ENCODE data around the gene KIAA1614. TPM values are rescaled to one million over a fixed set of nuclear protein-coding genes. Genes with fewer than 3 reads are reported as not detected.

Gene KIAA1614
- polyA plus RNA-seq, 1 donor (not counting 4 experiments of a cell fraction or from before 2014, with no cell fraction given) = 0.03 TPM

GRCh38 chr1:180940445-180940844, 27.7 kb downstream of the KIAA1614 start:
- H3K27ac ChIP-seq (ENCODE audit: control insufficient read depth, insufficient read depth, low read length) = no peak overlapping the region
- no peaks in the 10 kb centered on the region for H3K36me3 ChIP-seq (ENCODE audit: control insufficient read depth in 2 of 2, extremely low read depth in 1 of 2, insufficient read depth in 2 of 2, low read length in 2 of 2)
- peaks cover 15% of the 10 kb centered on the region for H3K27me3 ChIP-seq (ENCODE audit: control insufficient read depth, extremely low read depth, insufficient read depth, low read length)
- no peak for TF ChIP-seq EZH2 (IDR thresholded peaks at IDR 0.05; ENCODE audit: low read length)
- no peak for TF ChIP-seq CTCF (optimal IDR thresholded peaks at IDR 0.05 in 1 of 3, IDR thresholded peaks at IDR 0.05 in 1 of 3, conservative IDR thresholded peaks at IDR 0.05 in 1 of 3; ENCODE audit: extremely low read depth in 1 of 3, insufficient read depth in 2 of 3, low read length in 3 of 3)
- H3K9me3 ChIP-seq (ENCODE audit: control insufficient read depth, low read depth, low read length) = no peaks in the 10 kb centered on the region
- no peaks in the 10 kb centered on the region for H3K9me1 ChIP-seq (ENCODE audit: control insufficient read depth, extremely low read depth, insufficient read depth, low read length)
- no peak overlapping the region for H3K4me3 ChIP-seq (ENCODE audit: control insufficient read depth in 2 of 3, extremely low read depth in 1 of 3, insufficient read depth in 2 of 3, low read depth in 1 of 3, low read length in 3 of 3)
- no peaks in the 10 kb centered on the region for H3K79me2 ChIP-seq (ENCODE audit: control insufficient read depth, insufficient read depth, low read length)
- dilution Hi-C loops (cut with MboI; ENCODE audit: extremely low pct_ligation_motif_present, low sequenced_read_pairs) = no loop called here
- H2AFZ ChIP-seq (ENCODE audit: control insufficient read depth, low read length) = no peak overlapping the region
- no peaks in the 10 kb centered on the region for H3K4me1 ChIP-seq (ENCODE audit: control insufficient read depth, extremely low read depth, insufficient read depth, low read length)
- no peak overlapping the region for H3K4me2 ChIP-seq (ENCODE audit: control insufficient read depth, extremely low read depth, insufficient read depth, low read depth, low read length)
- DNase-seq (ENCODE audit: low read depth, low spot score) (no peak), FAIRE-seq (no peak)
- H4K20me1 ChIP-seq (ENCODE audit: control insufficient read depth, extremely low read depth, insufficient read depth, low read length) = no peaks in the 10 kb centered on the region
- H3K9ac ChIP-seq (ENCODE audit: control insufficient read depth, extremely low read depth, insufficient read depth, low read length) = no peak overlapping the region

GRCh38 chr1:180941518-180942275, 29.0 kb downstream of the KIAA1614 start:
- no peaks in the 10 kb centered on the region for H3K79me2 ChIP-seq (ENCODE audit: control insufficient read depth, insufficient read depth, low read length)
- H4K20me1 ChIP-seq (ENCODE audit: control insufficient read depth, extremely low read depth, insufficient read depth, low read length) = no peaks in the 10 kb centered on the region
- no peaks in the 10 kb centered on the region for H3K9me1 ChIP-seq (ENCODE audit: control insufficient read depth, extremely low read depth, insufficient read depth, low read length)
- peaks cover 15% of the 10 kb centered on the region for H3K27me3 ChIP-seq (ENCODE audit: control insufficient read depth, extremely low read depth, insufficient read depth, low read length)
- FAIRE-seq (no peak), DNase-seq (ENCODE audit: low read depth, low spot score) (no peak)
- peaks cover 6% of the 10 kb centered on the region for H3K9me3 ChIP-seq (ENCODE audit: control insufficient read depth, low read depth, low read length)
- no peak overlapping the region for H3K9ac ChIP-seq (ENCODE audit: control insufficient read depth, extremely low read depth, insufficient read depth, low read length)
- dilution Hi-C loops (cut with MboI; ENCODE audit: extremely low pct_ligation_motif_present, low sequenced_read_pairs) = no loop called here
- H3K27ac ChIP-seq (ENCODE audit: control insufficient read depth, insufficient read depth, low read length) = no peak overlapping the region
- H3K4me1 ChIP-seq (ENCODE audit: control insufficient read depth, extremely low read depth, insufficient read depth, low read length) = peaks cover 3% of the 10 kb centered on the region
- TF ChIP-seq CTCF (optimal IDR thresholded peaks at IDR 0.05 in 1 of 3, IDR thresholded peaks at IDR 0.05 in 1 of 3, conservative IDR thresholded peaks at IDR 0.05 in 1 of 3; ENCODE audit: extremely low read depth in 1 of 3, insufficient read depth in 2 of 3, low read length in 3 of 3) = no peak
- H3K36me3 ChIP-seq (ENCODE audit: control insufficient read depth in 2 of 2, extremely low read depth in 1 of 2, insufficient read depth in 2 of 2, low read length in 2 of 2) = no peaks in the 10 kb centered on the region
- H3K4me3 ChIP-seq (ENCODE audit: control insufficient read depth in 2 of 3, extremely low read depth in 1 of 3, insufficient read depth in 2 of 3, low read depth in 1 of 3, low read length in 3 of 3) = no peak overlapping the region
- no peak overlapping the region for H2AFZ ChIP-seq (ENCODE audit: control insufficient read depth, low read length)
- no peak overlapping the region for H3K4me2 ChIP-seq (ENCODE audit: control insufficient read depth, extremely low read depth, insufficient read depth, low read depth, low read length)
